ENCODE data around the gene CLMN.

The CLMN gene

GRCh38 chr14:95319312-95320077, at the start of gene CLMN:
Gene CLMN, minus strand, starts transcription at chr14:95319908. Its CDS starts 116 bp downstream, at chr14:95319792.
- DNase-seq: peak; percentile 63

GRCh38 chr14:95365401-95365800, 45.7 kb upstream of the CLMN start:
- no peak for DNase-seq

GRCh38 chr14:95364481-95365209, 44.9 kb upstream of the CLMN start:
- DNase-seq: no peak

- no peak for DNase-seq
Observed at GRCh38 chr14:95363468-95363954, 43.8 kb upstream of the CLMN start.

- no peak for DNase-seq
Observed at GRCh38 chr14:95362138-95362494, 42.4 kb upstream of the CLMN start.

- peak; percentile 50 for DNase-seq
Observed at GRCh38 chr14:95361373-95362137, 41.8 kb upstream of the CLMN start.

- DNase-seq: no peak
Observed at GRCh38 chr14:95360828-95361227, 41.1 kb upstream of the CLMN start.

- DNase-seq: peak; percentile 18
Observed at GRCh38 chr14:95359994-95360826, 40.5 kb upstream of the CLMN start.

- DNase-seq: no peak
Observed at GRCh38 chr14:95356245-95356869, 36.6 kb upstream of the CLMN start.

GRCh38 chr14:95355422-95355821, 35.7 kb upstream of the CLMN start:
- DNase-seq: no peak

GRCh38 chr14:95354834-95355233, 35.1 kb upstream of the CLMN start:
- no peak for DNase-seq

GRCh38 chr14:95353664-95354063, 34.0 kb upstream of the CLMN start:
- DNase-seq: no peak

- no peak for DNase-seq
Observed at GRCh38 chr14:95353007-95353406, 33.3 kb upstream of the CLMN start.

- no peak for DNase-seq
Observed at GRCh38 chr14:95352481-95352880, 32.8 kb upstream of the CLMN start.

GRCh38 chr14:95349241-95349640, 29.5 kb upstream of the CLMN start:
- DNase-seq: no peak

GRCh38 chr14:95348395-95349080, 28.8 kb upstream of the CLMN start:
- DNase-seq: no peak

GRCh38 chr14:95346820-95347219, 27.1 kb upstream of the CLMN start:
- DNase-seq: no peak

GRCh38 chr14:95346266-95346665, 26.6 kb upstream of the CLMN start:
- DNase-seq: no peak

- no peak for DNase-seq
Observed at GRCh38 chr14:95345032-95345431, 25.3 kb upstream of the CLMN start.

GRCh38 chr14:95344536-95344935, 24.8 kb upstream of the CLMN start:
- DNase-seq: no peak

- DNase-seq: no peak
Observed at GRCh38 chr14:95341564-95341963, 21.9 kb upstream of the CLMN start.
